A549 (cell line): Measurements from ENCODE around the gene STXBP4. TPM values are rescaled to one million over a fixed set of nuclear protein-coding genes. Genes with fewer than 3 reads are reported as not detected.

Experiments
- ATAC-seq, 2 experiments: fragments of 200-7000 bp in 1 of 2; fragments of >200 bp in 1 of 2; cut with Nextera tagmentation in 1 of 2; cut with Tn5 transposase in 1 of 2; 3 replicates each; pipeline versions ENCODE4 v1.8.0 to v1.9.1; 2018 to 2020; ENCODE audit warnings: mild to moderate bottlenecking in 1 of 2, moderate library complexity in 1 of 2
- CTCF ChIA-PET: fragments of 300-600 bp; sonication (Branson Sonifier 250); formaldehyde crosslinking; extraction: SDS; loops from one replicate; lab custom pipeline; 2021; ENCODE audit warnings: antibody characterized with exemption, inconsistent platforms; lab: Yijun Ruan, JAX
- POLR2A ChIA-PET: fragments of 350-600 bp; formaldehyde crosslinking; extraction: SDS; loops from one replicate; lab custom pipeline; 2021; ENCODE audit warnings: antibody characterized with exemption, inconsistent platforms; lab: Yijun Ruan, JAX
- DNase-seq, 2 experiments: peaks; one replicate each; pipeline versions ENCODE4 v3.0.0 to v3.0.0-alpha.2; 2011 to 2016; ENCODE audit warnings: low read depth in 1 of 2, low spot score in 1 of 2
- FAIRE-seq: peaks from 2 replicates; lab custom pipeline; 2011; peaks lifted over from hg19 to GRCh38; lab: Jason Lieb, UNC
- H3K27ac ChIP-seq, 2 experiments: fragments of >200 bp; sonication (Bioruptor Twin); formaldehyde crosslinking; 3 replicates each; pipeline ENCODE4 v1.5.1; 2016 to 2017
- H3K4me1 ChIP-seq: fragments of >200 bp; sonication (Bioruptor Twin); formaldehyde crosslinking; 3 replicates; pipeline ENCODE4 v1.6.1; 2016
- H3K4me2 ChIP-seq: fragments of >200 bp; sonication (Bioruptor Twin); formaldehyde crosslinking; 3 replicates; pipeline ENCODE4 v1.6.1; 2016
- H3K4me3 ChIP-seq: fragments of >200 bp; sonication (Bioruptor Twin); formaldehyde crosslinking; 3 replicates; pipeline ENCODE4 v1.5.1; 2016
- H3K9me3 ChIP-seq: fragments of >200 bp; sonication (Bioruptor Twin); formaldehyde crosslinking; 3 replicates; pipeline ENCODE4 v1.6.1; 2016
- BCL3 ChIP-seq: fragments of >200 bp; sonication (Bioruptor Twin); formaldehyde crosslinking; IDR thresholded peaks from 3 replicates; pipeline ENCODE4 v1.6.1; 2016
- CHD2 ChIP-seq: fragments of 150-350 bp; IDR thresholded peaks from 2 replicates; pipeline ENCODE4 v1.6.1; 2014; ENCODE audit warnings: low read length; ENCODE audit not compliant: partially characterized antibody
- CHD4 ChIP-seq: fragments of 200-600 bp; sonication (generic); IDR thresholded peaks from 2 replicates; pipeline ENCODE4 v1.6.1; 2016; ENCODE audit warnings: antibody characterized with exemption, mild to moderate bottlenecking, borderline replicate concordance
- CTCF ChIP-seq: fragments of >200 bp; sonication (Bioruptor Twin); formaldehyde crosslinking; IDR thresholded peaks from 3 replicates; pipeline ENCODE4 v1.5.1; 2016
- E2F6 ChIP-seq: IDR thresholded peaks from 2 replicates; pipeline ENCODE4 v1.6.1; 2012; ENCODE audit warnings: low read depth, borderline replicate concordance
- FOSL2 ChIP-seq, 2 experiments: fragments of 450-650 bp in 1 of 2; fragments of >200 bp in 1 of 2; sonication (Bioruptor Twin) in 1 of 2; formaldehyde crosslinking; IDR thresholded peaks; 2 replicates each; pipeline versions ENCODE4 v1.5.0 to v1.6.1; 2016 to 2020; ENCODE audit warnings: mild to moderate bottlenecking in 1 of 2, moderate library complexity in 1 of 2
- FOXS1 ChIP-seq: fragments of 250-450 bp; sonication (Bioruptor Pico); IDR thresholded peaks from 2 replicates; pipeline ENCODE4 v1.5.0; 2020; ENCODE audit warnings: mild to moderate bottlenecking, moderate library complexity
- GATA3 ChIP-seq: IDR thresholded peaks from 2 replicates; pipeline ENCODE4 v1.6.1; 2012; ENCODE audit warnings: borderline replicate concordance
- HDAC2 ChIP-seq: fragments of 200-600 bp; sonication (generic); IDR thresholded peaks from 2 replicates; pipeline ENCODE4 v1.6.1; 2016
- KDM1A ChIP-seq: fragments of 200-600 bp; sonication (generic); IDR thresholded peaks from 2 replicates; pipeline ENCODE4 v1.6.1; 2016; ENCODE audit warnings: low read depth, mild to moderate bottlenecking
- MAZ ChIP-seq: fragments of 150-350 bp; IDR thresholded peaks from 2 replicates; pipeline ENCODE4 v1.6.1; 2014; ENCODE audit warnings: antibody characterized with exemption, low read depth, low read length, borderline replicate concordance
- MYC ChIP-seq: IDR thresholded peaks from 2 replicates; pipeline ENCODE4 v1.6.1; 2012; ENCODE audit warnings: mild to moderate bottlenecking, inconsistent platforms, low read length, improper control_type of control experiment, borderline replicate concordance
- NPAS2 ChIP-seq: fragments of 250-450 bp; sonication (Bioruptor Pico); IDR thresholded peaks from 2 replicates; pipeline ENCODE4 v1.8.0; 2022; ENCODE audit warnings: mild to moderate bottlenecking, moderate library complexity, borderline replicate concordance
- PBX3 ChIP-seq: IDR thresholded peaks from 2 replicates; pipeline ENCODE4 v1.6.1; 2012
- POLR2A ChIP-seq: IDR thresholded peaks from 2 replicates; pipeline ENCODE4 v1.6.1; 2012; ENCODE audit warnings: mild to moderate bottlenecking, low read length
- RAD21 ChIP-seq, 2 experiments: fragments of >200 bp in 1 of 2; sonication (Bioruptor Twin) in 1 of 2; formaldehyde crosslinking in 1 of 2; IDR thresholded peaks in 1 of 2; conservative IDR thresholded peaks in 1 of 2; 2 replicates in 1 of 2; 3 replicates in 1 of 2; pipeline ENCODE4 v1.6.1; 2012 to 2018; ENCODE audit warnings: inconsistent platforms in 1 of 2
- RARB ChIP-seq: fragments of 250-450 bp; sonication (Bioruptor Pico); IDR thresholded peaks from 2 replicates; pipeline ENCODE4 v1.8.0; 2021; ENCODE audit warnings: mild to moderate bottlenecking, moderate library complexity
- REST ChIP-seq: fragments of 200-600 bp; sonication (generic); IDR thresholded peaks from 2 replicates; pipeline ENCODE4 v1.6.1; 2016; ENCODE audit warnings: antibody characterized with exemption, mild to moderate bottlenecking, moderate library complexity
- SREBF2 ChIP-seq: fragments of 450-650 bp; IDR thresholded peaks from 2 replicates; pipeline ENCODE4 v1.6.1; 2014; ENCODE audit warnings: mild to moderate bottlenecking, moderate library complexity
- USF2 ChIP-seq: fragments of 450-650 bp; IDR thresholded peaks from 2 replicates; pipeline ENCODE4 v1.6.1; 2014; ENCODE audit warnings: antibody characterized with exemption
- ZC3H11A ChIP-seq: fragments of 450-650 bp; IDR thresholded peaks from 2 replicates; pipeline ENCODE4 v1.6.1; 2014; ENCODE audit warnings: antibody characterized with exemption, mild to moderate bottlenecking
- WGBS: methylation state at CpG from one replicate; pipeline ENCODE4 v1.1.6; 2017; ENCODE audit errors: missing lambda C conversion rate; 5-methylcytosine and 5-hydroxymethylcytosine counted together
- polyA plus RNA-seq, 4 experiments: library from polyadenylated mRNA; depleted of rRNA in 3 of 4; stranded (reverse); fragments of >200 nt; fragmentation: RNase III in 1 of 4; extraction: RNeasy Plus Mini Kit Qiagen cat#74134 plus additional on column Dnase treatment in 1 of 4; gene quantifications; 2 replicates in 3 of 4; 3 replicates in 1 of 4; pipeline ENCODE4 v1.2.3, GENCODE V29; 2011 to 2017

Gene STXBP4
- polyA plus RNA-seq, 2 of the 4 experiments (the other 2 are of a cell fraction): 9.0 to 16.0 TPM

GRCh38 chr17:54968988-54969332 is 395 bp downstream of the STXBP4 start:
- Histone ChIP-seq H3K27ac (peak overlapping the region; percentile 88 to 94), H3K4me3 (peak overlapping the region; percentile 76), H3K4me2 (peak overlapping the region; percentile 93), H3K9me3 (no peaks in the 10 kb centered on the region), H3K4me1 (peaks cover 32% of the 10 kb centered on the region)
- POLR2A ChIA-PET: no interaction called here
- TF ChIP-seq FOXS1 (CRISPR knock-in tag) (no peak), E2F6 (peak; percentile 16; the same call in 1 of the 2 replicates), FOSL2 (IDR thresholded peaks at IDR 0.05) (no peak), FOSL2 (CRISPR knock-in tag; IDR thresholded peaks at IDR 0.05) (no peak), NPAS2 (no peak)
- CTCF ChIA-PET: interaction anchor here (0.6 to 1.4 kb wide), 5 partner anchors 11 to 388 kb away, joined by 3 to 4 read pairs (median 3); no protein-coding TSS in a partner anchor
- under 1% methylated on average over 13 of the region's 13 CpGs for WGBS
- no peak for FAIRE-seq
- ATAC-seq: peak; percentile 52 to 62
- DNase-seq: no peak

- no peak for FAIRE-seq
- POLR2A ChIA-PET: no interaction called here
- WGBS: 43% methylated on average over 7 of the region's 7 CpGs
- CTCF ChIA-PET: interaction anchor here (0.6 to 1.4 kb wide), 5 partner anchors 10 to 387 kb away, joined by 3 to 4 read pairs (median 3); no protein-coding TSS in a partner anchor
- TF ChIP-seq PBX3 (no peak), SREBF2 (no peak)
- Histone ChIP-seq H3K27ac (peak overlapping the region; percentile 88 to 94; a peak in 5 of 6 replicates), H3K4me1 (peaks cover 32% of the 10 kb centered on the region), H3K9me3 (no peaks in the 10 kb centered on the region), H3K4me3 (peak overlapping the region; percentile 76), H3K4me2 (peak overlapping the region; percentile 93)
- DNase-seq: no peak
- no peak for ATAC-seq
Observed at GRCh38 chr17:54969658-54970572, 1.4 kb downstream of the STXBP4 start.

GRCh38 chr17:54971147-54971546 is 2.6 kb downstream of the STXBP4 start:
- ChIA-PET CTCF (no interaction called here), POLR2A (interaction anchor here (0.6 kb wide), 1 partner anchor 810 kb away, joined by 3 read pairs; no protein-coding TSS in a partner anchor)
- Histone ChIP-seq H3K4me3 (no peak overlapping the region), H3K4me2 (no peak overlapping the region), H3K9me3 (no peaks in the 10 kb centered on the region), H3K27ac (no peak overlapping the region), H3K4me1 (peaks cover 28% of the 10 kb centered on the region)
- no peak for ATAC-seq
- FAIRE-seq: no peak
- TF ChIP-seq RARB (CRISPR knock-in tag) (no peak), BCL3 (no peak), POLR2A (no peak), KDM1A (no peak), ZC3H11A (no peak), MAZ (no peak), HDAC2 (no peak), RAD21 (conservative IDR thresholded peaks at IDR 0.05 in 1 of 2, IDR thresholded peaks at IDR 0.05 in 1 of 2) (no peak), CHD4 (no peak), REST (no peak), GATA3 (no peak), CTCF (no peak), MYC (no peak), USF2 (no peak), FOSL2 (IDR thresholded peaks at IDR 0.05) (no peak), FOSL2 (CRISPR knock-in tag; IDR thresholded peaks at IDR 0.05) (no peak), CHD2 (no peak)
- no peak for DNase-seq
